Measurements from ENCODE around the gene SELENBP1.

DNA sequence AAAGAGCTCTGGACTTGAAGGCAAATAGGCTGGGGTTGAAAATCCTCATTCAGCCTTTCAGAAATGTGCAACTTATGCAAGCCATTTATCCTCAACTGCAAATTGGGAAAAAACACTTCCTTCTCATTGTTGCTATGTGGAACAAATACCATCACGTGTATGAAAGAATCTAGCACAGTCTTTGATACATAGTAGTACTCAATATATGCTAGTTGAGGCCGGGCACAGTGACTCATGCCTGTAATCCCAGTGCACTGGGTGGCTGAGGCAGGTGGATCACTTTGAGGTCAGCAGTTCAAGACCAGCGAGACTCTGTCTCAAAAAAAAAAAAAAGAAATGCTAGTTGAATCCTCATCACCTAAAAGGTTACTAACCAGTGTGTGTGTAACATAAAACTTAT, 53.5 kb downstream of the SELENBP1 start:
- TF ChIP-seq TEAD4 (IDR thresholded peaks at IDR 0.05) (no peak), CREB1 (IDR thresholded peaks at IDR 0.05; ENCODE audit: low read depth) (no peak), RAD21 (IDR thresholded peaks at IDR 0.05; ENCODE audit: low read depth) (no peak), TAF1 (IDR thresholded peaks at IDR 0.05; ENCODE audit: low read depth) (no peak)
